ENCODE data around the gene PYGB. TPM values are rescaled to one million over a fixed set of nuclear protein-coding genes. Genes with fewer than 3 reads are reported as not detected.

Gene PYGB
- total RNA-seq, 1 experiment from 2014 or later: 216 TPM

DNA sequence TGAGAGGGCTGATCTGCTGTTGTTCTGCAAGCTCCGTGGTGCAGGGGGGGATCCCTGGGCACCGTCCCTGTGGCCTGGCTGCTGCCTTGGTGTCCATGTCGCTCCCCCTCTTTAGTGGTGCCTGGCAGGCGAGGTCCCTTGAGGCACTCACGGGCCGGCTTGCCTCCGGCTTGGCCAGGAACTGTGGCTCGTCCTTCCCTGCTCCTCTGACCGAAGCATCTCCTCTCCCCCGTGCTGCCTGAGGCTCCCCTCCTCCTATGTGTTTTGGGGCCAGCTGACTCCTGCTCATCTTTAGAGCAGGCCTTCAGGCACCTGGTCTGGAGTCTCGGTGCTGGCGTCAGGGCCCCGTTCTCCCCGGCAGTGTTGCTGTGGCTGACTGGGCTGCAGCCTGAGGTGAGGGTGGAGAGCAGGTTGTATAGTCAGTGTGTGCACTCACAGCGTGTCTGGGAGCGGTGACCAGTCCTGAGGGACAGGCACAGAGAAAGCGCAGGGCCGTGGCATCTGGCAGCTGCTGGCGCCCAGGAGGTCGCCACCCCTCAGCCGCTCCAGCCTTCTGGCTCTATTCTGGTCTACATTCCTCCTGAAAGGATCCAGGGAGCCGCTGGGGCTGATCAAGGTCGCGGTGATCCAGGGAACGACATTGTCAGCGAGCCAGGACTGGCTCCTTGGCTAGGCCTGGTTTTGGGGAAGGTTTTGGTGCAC lies 43.7 kb downstream of the PYGB start:
- no peaks in the 10 kb centered on the region for H3K4me1 ChIP-seq (ENCODE audit: insufficient read depth, low read length)
- no peaks in the 10 kb centered on the region for H4K20me1 ChIP-seq (ENCODE audit: low read length)
- no peaks in the 10 kb centered on the region for H3K9me3 ChIP-seq (ENCODE audit: low read length)
- peaks cover 68% of the 10 kb centered on the region for H3K36me3 ChIP-seq (ENCODE audit: low read depth, low read length)
- POLR2A ChIA-PET (ENCODE audit: unreplicated experiment): no interaction called here
- intact Hi-C loops (cut with micrococcal nuclease): loop anchor here (10.0 kb wide), 1 partner anchor 297 kb away; the partner anchor contains the start of gene APMAP
- CTCF ChIA-PET: no interaction called here
- no peak overlapping the region for H3K27ac ChIP-seq (ENCODE audit: low read length)
- no peaks in the 10 kb centered on the region for H3F3A ChIP-seq (ENCODE audit: low read length, unreplicated experiment)
- TF ChIP-seq EZH2 (IDR thresholded peaks at IDR 0.05; ENCODE audit: low read length, unreplicated experiment): no peak
- no peak for TF ChIP-seq EZH2phosphoT487 (IDR thresholded peaks at IDR 0.05; ENCODE audit: borderline replicate concordance, low read length)
- TF ChIP-seq, protein P1, sequence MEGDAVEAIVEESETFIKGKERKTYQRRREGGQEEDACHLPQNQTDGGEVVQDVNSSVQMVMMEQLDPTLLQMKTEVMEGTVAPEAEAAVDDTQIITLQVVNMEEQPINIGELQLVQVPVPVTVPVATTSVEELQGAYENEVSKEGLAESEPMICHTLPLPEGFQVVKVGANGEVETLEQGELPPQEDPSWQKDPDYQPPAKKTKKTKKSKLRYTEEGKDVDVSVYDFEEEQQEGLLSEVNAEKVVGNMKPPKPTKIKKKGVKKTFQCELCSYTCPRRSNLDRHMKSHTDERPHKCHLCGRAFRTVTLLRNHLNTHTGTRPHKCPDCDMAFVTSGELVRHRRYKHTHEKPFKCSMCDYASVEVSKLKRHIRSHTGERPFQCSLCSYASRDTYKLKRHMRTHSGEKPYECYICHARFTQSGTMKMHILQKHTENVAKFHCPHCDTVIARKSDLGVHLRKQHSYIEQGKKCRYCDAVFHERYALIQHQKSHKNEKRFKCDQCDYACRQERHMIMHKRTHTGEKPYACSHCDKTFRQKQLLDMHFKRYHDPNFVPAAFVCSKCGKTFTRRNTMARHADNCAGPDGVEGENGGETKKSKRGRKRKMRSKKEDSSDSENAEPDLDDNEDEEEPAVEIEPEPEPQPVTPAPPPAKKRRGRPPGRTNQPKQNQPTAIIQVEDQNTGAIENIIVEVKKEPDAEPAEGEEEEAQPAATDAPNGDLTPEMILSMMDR (conservative IDR thresholded peaks at IDR 0.05; ENCODE audit: low read depth, low read length): no peak
- no TSS peak for BruUV-seq (replicated peaks)
- ATAC-seq: no peak
- H3K27me3 ChIP-seq (ENCODE audit: low read length): no peaks in the 10 kb centered on the region
- no peaks in the 10 kb centered on the region for H3K79me2 ChIP-seq (ENCODE audit: low read length)
- DNase-seq: no peak
- no peak overlapping the region for H2AFZ ChIP-seq (ENCODE audit: low read length)
- no peak overlapping the region for H3K9ac ChIP-seq (ENCODE audit: low read length)
- H3K4me2 ChIP-seq (ENCODE audit: low read length): no peak overlapping the region
- H3K4me3 ChIP-seq (ENCODE audit: low read length): no peak overlapping the region
- no peaks in the 10 kb centered on the region for H3K9me2 ChIP-seq (replicated peaks; ENCODE audit: low read length)

DNA sequence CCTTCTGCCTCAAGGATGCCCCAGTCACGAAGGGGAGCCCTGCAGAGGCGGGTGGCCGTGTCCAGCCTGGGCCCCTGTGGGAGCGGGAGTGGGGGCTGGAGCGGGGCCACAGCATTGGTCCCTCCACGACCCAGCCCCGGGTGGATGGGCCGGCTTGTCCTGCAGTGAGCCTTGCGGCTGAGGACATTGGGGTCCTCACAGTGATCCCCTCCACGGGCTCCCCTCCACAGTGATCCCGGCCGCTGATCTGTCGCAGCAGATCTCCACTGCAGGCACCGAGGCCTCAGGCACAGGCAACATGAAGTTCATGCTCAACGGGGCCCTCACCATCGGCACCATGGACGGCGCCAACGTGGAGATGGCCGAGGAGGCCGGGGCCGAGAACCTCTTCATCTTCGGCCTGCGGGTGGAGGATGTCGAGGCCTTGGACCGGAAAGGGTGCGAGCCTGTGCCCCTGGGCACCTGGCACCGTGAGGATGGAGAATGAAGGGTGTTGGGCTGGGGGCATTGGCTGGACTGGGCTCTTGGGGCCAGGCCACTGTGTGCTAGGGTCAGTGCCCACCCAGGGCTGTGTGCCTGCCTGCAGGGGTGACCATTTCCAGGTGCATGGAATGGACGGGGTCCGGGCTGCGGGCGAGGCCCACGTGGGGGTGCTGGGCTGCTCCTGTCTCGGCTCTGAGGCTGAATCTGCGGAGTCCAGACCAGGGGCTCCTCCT lies 44.4 kb downstream of the PYGB start:
- TF ChIP-seq EZH2 (IDR thresholded peaks at IDR 0.05; ENCODE audit: low read length, unreplicated experiment) (no peak), EZH2phosphoT487 (IDR thresholded peaks at IDR 0.05; ENCODE audit: borderline replicate concordance, low read length) (no peak)
- TF ChIP-seq, protein P1 (conservative IDR thresholded peaks at IDR 0.05; ENCODE audit: low read depth, low read length): no peak
- H3K79me2 ChIP-seq (ENCODE audit: low read length): no peaks in the 10 kb centered on the region
- CTCF ChIA-PET: no interaction called here

DNA sequence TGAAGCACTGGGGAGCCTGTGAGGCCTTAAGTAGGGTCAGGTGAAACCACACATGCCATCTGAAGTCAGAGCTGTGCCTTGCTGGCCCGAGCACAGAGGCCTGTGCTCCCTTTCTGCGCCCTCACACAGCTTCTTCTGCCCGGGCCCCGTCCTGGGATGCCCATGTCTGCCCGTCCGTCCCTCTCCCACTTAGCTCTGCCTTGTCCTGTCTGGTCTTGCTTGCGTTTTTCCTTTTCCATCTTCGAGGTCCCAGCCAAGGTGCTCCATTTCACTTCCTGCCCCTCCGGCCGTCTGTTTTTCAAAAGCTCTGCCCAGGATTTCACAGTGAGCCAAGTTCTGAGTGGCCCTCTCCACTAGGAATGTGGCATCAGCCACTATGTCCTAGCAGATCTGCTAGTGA lies 45.6 kb downstream of the PYGB start:
- Histone ChIP-seq H3K9ac (ENCODE audit: low read length) (no peak overlapping the region), H3K4me3 (ENCODE audit: low read length) (no peak overlapping the region), H3F3A (ENCODE audit: low read length, unreplicated experiment) (no peaks in the 10 kb centered on the region), H3K4me2 (ENCODE audit: low read length) (no peak overlapping the region), H4K20me1 (ENCODE audit: low read length) (no peaks in the 10 kb centered on the region), H3K4me1 (ENCODE audit: insufficient read depth, low read length) (no peaks in the 10 kb centered on the region), H3K36me3 (ENCODE audit: low read depth, low read length) (peaks cover 57% of the 10 kb centered on the region), H3K9me2 (replicated peaks; ENCODE audit: low read length) (no peaks in the 10 kb centered on the region), H3K9me3 (ENCODE audit: low read length) (no peaks in the 10 kb centered on the region), H3K79me2 (ENCODE audit: low read length) (no peaks in the 10 kb centered on the region), H3K27ac (ENCODE audit: low read length) (no peak overlapping the region), H2AFZ (ENCODE audit: low read length) (no peak overlapping the region), H3K27me3 (ENCODE audit: low read length) (no peaks in the 10 kb centered on the region)
- BruUV-seq (replicated peaks): no TSS peak
- ATAC-seq: no peak
- ChIA-PET CTCF (no interaction called here), POLR2A (ENCODE audit: unreplicated experiment) (no interaction called here)
- no peak for DNase-seq
- intact Hi-C loops (cut with micrococcal nuclease): loop anchor here (10.0 kb wide), 1 partner anchor 299 kb away; the partner anchor contains the start of gene APMAP
- TF ChIP-seq EZH2 (IDR thresholded peaks at IDR 0.05; ENCODE audit: low read length, unreplicated experiment) (no peak), EZH2phosphoT487 (IDR thresholded peaks at IDR 0.05; ENCODE audit: borderline replicate concordance, low read length) (no peak)
- TF ChIP-seq, protein P1 (conservative IDR thresholded peaks at IDR 0.05; ENCODE audit: low read depth, low read length): no peak

More for the DNA sequence above, 44.4 kb downstream of the PYGB start:
- Histone ChIP-seq H3K4me3 (ENCODE audit: low read length) (no peak overlapping the region), H3K27ac (ENCODE audit: low read length) (no peak overlapping the region), H3K36me3 (ENCODE audit: low read depth, low read length) (peaks cover 67% of the 10 kb centered on the region), H3K9me2 (replicated peaks; ENCODE audit: low read length) (no peaks in the 10 kb centered on the region), H3K9ac (ENCODE audit: low read length) (no peak overlapping the region), H4K20me1 (ENCODE audit: low read length) (no peaks in the 10 kb centered on the region), H3K4me1 (ENCODE audit: insufficient read depth, low read length) (no peaks in the 10 kb centered on the region), H3K9me3 (ENCODE audit: low read length) (no peaks in the 10 kb centered on the region), H2AFZ (ENCODE audit: low read length) (no peak overlapping the region), H3F3A (ENCODE audit: low read length, unreplicated experiment) (no peaks in the 10 kb centered on the region), H3K27me3 (ENCODE audit: low read length) (no peaks in the 10 kb centered on the region), H3K4me2 (ENCODE audit: low read length) (no peak overlapping the region)
- no peak for DNase-seq
- POLR2A ChIA-PET (ENCODE audit: unreplicated experiment): no interaction called here
- no TSS peak for BruUV-seq (replicated peaks)
- intact Hi-C loops (cut with micrococcal nuclease): loop anchor here (10.0 kb wide), 1 partner anchor 298 kb away; the partner anchor contains the start of gene APMAP
- ATAC-seq: no peak

Data from PC-3 (cell line).